RWPE2 (cell line): Measurements from ENCODE around the gene CCDC88B.

ENCODE experiments used
- ATAC-seq: fragments of 200-7000 bp; cut with Tn5 transposase; 3 replicates; pipeline ENCODE4 v1.9.1; 2021; ENCODE audit warnings: low read depth
- DNase-seq: peaks from one replicate; pipeline ENCODE4 v3.0.0-alpha.2; 2020; ENCODE audit warnings: low spot score
- H3K27ac ChIP-seq: fragments of 450-650 bp; 2 replicates; pipeline ENCODE4 v1.5.1; 2017; ENCODE audit warnings: mild to moderate bottlenecking; ENCODE audit not compliant: poor library complexity, severe bottlenecking
- H3K27me3 ChIP-seq: fragments of 250-450 bp; sonication (Bioruptor Pico); 2 replicates; pipeline ENCODE4 v1.5.1; 2021; ENCODE audit warnings: mild to moderate bottlenecking, moderate library complexity; ENCODE audit not compliant: insufficient read depth, poor library complexity, severe bottlenecking
- H3K36me3 ChIP-seq: fragments of 250-450 bp; sonication (Bioruptor Pico); 2 replicates; pipeline ENCODE4 v1.5.1; 2020; ENCODE audit warnings: low read depth, mild to moderate bottlenecking, moderate library complexity
- H3K4me1 ChIP-seq: fragments of 250-450 bp; sonication (Bioruptor Pico); 2 replicates; pipeline ENCODE4 v1.5.1; 2021; ENCODE audit warnings: mild to moderate bottlenecking, moderate library complexity; ENCODE audit not compliant: insufficient read depth, poor library complexity, severe bottlenecking
- H3K4me3 ChIP-seq: fragments of 250-450 bp; sonication (Bioruptor Pico); 2 replicates; pipeline ENCODE4 v1.5.1; 2021; ENCODE audit warnings: mild to moderate bottlenecking, moderate library complexity; ENCODE audit not compliant: severe bottlenecking
- H3K9me3 ChIP-seq: fragments of 250-450 bp; sonication (Bioruptor Pico); 2 replicates; pipeline ENCODE4 v1.5.1; 2021; ENCODE audit warnings: mild to moderate bottlenecking, moderate library complexity; ENCODE audit not compliant: severe bottlenecking
- CTCF ChIP-seq: fragments of 450-650 bp; IDR thresholded peaks from one replicate; pipeline ENCODE4 v1.5.1; 2017; ENCODE audit warnings: mild to moderate bottlenecking, moderate library complexity; ENCODE audit not compliant: poor library complexity, severe bottlenecking

Gene CCDC88B

GRCh38 chr11:64396079-64396591 lies 56.1 kb downstream of the CCDC88B start:
- no peak for TF ChIP-seq CTCF
- no peak overlapping the region for H3K27ac ChIP-seq

GRCh38 chr11:64400102-64400501 lies 60.1 kb downstream of the CCDC88B start:
- H3K27ac ChIP-seq, result no peak overlapping the region
- H3K9me3 ChIP-seq, result peaks cover 2% of the 10 kb centered on the region
- no peaks in the 10 kb centered on the region for H3K36me3 ChIP-seq
- no peaks in the 10 kb centered on the region for H3K27me3 ChIP-seq
- peaks cover 6% of the 10 kb centered on the region for H3K4me1 ChIP-seq
- no peak for TF ChIP-seq CTCF
- no peak overlapping the region for H3K4me3 ChIP-seq
- peak; percentile 92 for ATAC-seq
- DNase-seq, result no peak

More at GRCh38 chr11:64396079-64396591, 56.1 kb downstream of the CCDC88B start:
- Histone ChIP-seq H3K4me1 (peaks cover 6% of the 10 kb centered on the region), H3K27me3 (no peaks in the 10 kb centered on the region), H3K9me3 (peaks cover 2% of the 10 kb centered on the region), H3K36me3 (no peaks in the 10 kb centered on the region), H3K4me3 (no peak overlapping the region)
- ATAC-seq (no peak), DNase-seq (no peak)

GRCh38 chr11:64400667-64401066 lies 60.7 kb downstream of the CCDC88B start:
- peaks cover 2% of the 10 kb centered on the region for H3K9me3 ChIP-seq
- no peak overlapping the region for H3K27ac ChIP-seq
- peaks cover 6% of the 10 kb centered on the region for H3K4me1 ChIP-seq
- DNase-seq, result no peak
- TF ChIP-seq CTCF, result no peak
- H3K4me3 ChIP-seq, result no peak overlapping the region
- H3K27me3 ChIP-seq, result no peaks in the 10 kb centered on the region
- no peak for ATAC-seq
- no peaks in the 10 kb centered on the region for H3K36me3 ChIP-seq

GRCh38 chr11:64401775-64402174 lies 61.8 kb downstream of the CCDC88B start:
- no peaks in the 10 kb centered on the region for H3K36me3 ChIP-seq
- no peaks in the 10 kb centered on the region for H3K27me3 ChIP-seq
- H3K27ac ChIP-seq, result no peak overlapping the region
- H3K4me1 ChIP-seq, result peaks cover 6% of the 10 kb centered on the region
- H3K4me3 ChIP-seq, result no peak overlapping the region
- ATAC-seq (no peak), DNase-seq (no peak)
- no peak for TF ChIP-seq CTCF
- H3K9me3 ChIP-seq, result peaks cover 2% of the 10 kb centered on the region

- Histone ChIP-seq H3K9me3 (peaks cover 2% of the 10 kb centered on the region), H3K36me3 (no peaks in the 10 kb centered on the region), H3K4me3 (no peak overlapping the region), H3K27me3 (no peaks in the 10 kb centered on the region), H3K4me1 (peaks cover 6% of the 10 kb centered on the region), H3K27ac (no peak overlapping the region)
- ATAC-seq, result no peak
- no peak for TF ChIP-seq CTCF
- DNase-seq, result no peak
Observed at GRCh38 chr11:64403106-64403505, 63.1 kb downstream of the CCDC88B start.
